Hepatocyte (in vitro differentiated cells): ENCODE results near the gene IYD.

Experiments used
- EZH2 ChIP-seq: fragments of 200-600 bp; sonication (generic); IDR thresholded peaks from 2 replicates; pipeline ENCODE4 v1.6.1; 2016; ENCODE audit warnings: antibody characterized with exemption, mild to moderate bottlenecking, borderline replicate concordance
- EZH2phosphoT487 ChIP-seq: fragments of 200-600 bp; sonication (generic); IDR thresholded peaks from one replicate; pipeline ENCODE4 v1.6.1; 2018; ENCODE audit warnings: antibody characterized with exemption, mild to moderate bottlenecking, low read depth, moderate library complexity; ENCODE audit not compliant: unreplicated experiment, severe bottlenecking
- TF ChIP-seq, protein P1 (sequence below): fragments of 200-600 bp; sonication (generic); IDR thresholded peaks from 2 replicates; pipeline ENCODE4 v1.5.1; 2016; ENCODE audit warnings: antibody characterized with exemption, mild to moderate bottlenecking; ENCODE audit not compliant: poor library complexity

DNA sequence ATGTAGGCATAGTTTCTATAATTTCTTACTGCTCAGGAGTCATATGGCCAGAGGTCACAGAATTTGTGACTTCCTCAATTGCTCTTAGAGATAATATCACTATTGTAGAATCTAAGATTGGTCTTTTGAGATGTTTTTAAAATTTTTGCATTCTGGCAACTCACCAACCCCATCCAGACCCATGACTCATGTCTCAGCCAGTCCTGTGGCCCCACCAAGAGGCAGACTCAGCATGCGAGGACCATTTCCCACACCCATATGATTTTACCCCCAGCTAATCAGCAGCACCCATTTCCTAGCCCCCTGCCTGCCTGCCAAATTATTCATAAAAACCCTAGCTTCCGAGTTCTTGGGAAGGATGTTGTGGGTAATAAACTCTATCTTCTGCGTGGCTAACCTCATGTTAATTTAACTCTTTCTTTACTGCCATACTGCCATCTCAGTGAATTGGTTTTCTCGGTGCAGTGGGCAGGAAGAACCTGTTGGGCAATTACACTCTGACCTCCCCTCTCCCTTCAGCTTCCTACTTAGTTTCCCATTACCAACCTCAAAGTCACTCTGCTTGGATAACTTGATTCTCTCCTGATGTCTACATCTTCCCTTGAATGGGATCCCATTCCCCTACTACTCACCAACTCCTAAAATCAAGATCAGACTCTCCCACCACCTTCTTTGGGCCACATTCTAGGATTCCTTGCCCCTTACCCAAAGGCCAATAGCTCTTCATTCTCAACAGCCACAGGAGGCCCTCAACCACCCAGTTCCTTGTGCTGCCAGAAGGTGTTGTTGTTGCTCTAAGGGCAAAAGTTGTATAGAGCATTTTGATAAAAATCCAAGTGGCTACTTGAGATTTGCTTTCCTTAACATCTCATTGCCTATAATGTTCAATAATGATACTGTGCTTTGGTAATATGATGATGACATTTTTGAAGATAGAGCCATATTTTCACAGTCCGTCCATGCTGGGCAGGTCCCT, 16.2 kb upstream of the IYD start:
- TF ChIP-seq, protein P1, sequence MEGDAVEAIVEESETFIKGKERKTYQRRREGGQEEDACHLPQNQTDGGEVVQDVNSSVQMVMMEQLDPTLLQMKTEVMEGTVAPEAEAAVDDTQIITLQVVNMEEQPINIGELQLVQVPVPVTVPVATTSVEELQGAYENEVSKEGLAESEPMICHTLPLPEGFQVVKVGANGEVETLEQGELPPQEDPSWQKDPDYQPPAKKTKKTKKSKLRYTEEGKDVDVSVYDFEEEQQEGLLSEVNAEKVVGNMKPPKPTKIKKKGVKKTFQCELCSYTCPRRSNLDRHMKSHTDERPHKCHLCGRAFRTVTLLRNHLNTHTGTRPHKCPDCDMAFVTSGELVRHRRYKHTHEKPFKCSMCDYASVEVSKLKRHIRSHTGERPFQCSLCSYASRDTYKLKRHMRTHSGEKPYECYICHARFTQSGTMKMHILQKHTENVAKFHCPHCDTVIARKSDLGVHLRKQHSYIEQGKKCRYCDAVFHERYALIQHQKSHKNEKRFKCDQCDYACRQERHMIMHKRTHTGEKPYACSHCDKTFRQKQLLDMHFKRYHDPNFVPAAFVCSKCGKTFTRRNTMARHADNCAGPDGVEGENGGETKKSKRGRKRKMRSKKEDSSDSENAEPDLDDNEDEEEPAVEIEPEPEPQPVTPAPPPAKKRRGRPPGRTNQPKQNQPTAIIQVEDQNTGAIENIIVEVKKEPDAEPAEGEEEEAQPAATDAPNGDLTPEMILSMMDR, result no peak
- TF ChIP-seq EZH2, result no peak
- TF ChIP-seq EZH2phosphoT487, result no peak
